NOMO-1 treated with dmso at 0.1 percent for 144 hours (cell line): ENCODE results near the gene EXOSC7.
A peak's percentile ranks its signal among the peaks of the same experiment; 100 is the strongest.

Source experiments
- DNase-seq: peaks from one replicate; lab custom pipeline; 2025; ENCODE audit not compliant: unreplicated experiment; lab: John Stamatoyannopoulos, UW

The EXOSC7 gene

GRCh38 chr3:45021524-45022297 is 45.7 kb downstream of the EXOSC7 start:
- DNase-seq: no peak

- DNase-seq: no peak
These were observed 47.6 kb downstream of the EXOSC7 start for GRCh38 chr3:45023675-45024074.

- DNase-seq: no peak
These were observed 48.7 kb downstream of the EXOSC7 start for GRCh38 chr3:45024542-45025255.

GRCh38 chr3:45026038-45026437 is 50.0 kb downstream of the EXOSC7 start, which contains the start of gene CLEC3B:
Gene CLEC3B, plus strand, starts transcription at chr3:45026303. Its CDS starts 60 bp downstream, at chr3:45026363.
- no peak for DNase-seq

GRCh38 chr3:45026957-45027356 is 50.9 kb downstream of the EXOSC7 start:
- no peak for DNase-seq

- no peak for DNase-seq
These were observed 51.4 kb downstream of the EXOSC7 start for GRCh38 chr3:45027441-45027840.

- no peak for DNase-seq
These were observed 53.2 kb downstream of the EXOSC7 start for GRCh38 chr3:45029216-45029615.

GRCh38 chr3:45029661-45030060 is 53.6 kb downstream of the EXOSC7 start:
- no peak for DNase-seq

- no peak for DNase-seq
These were observed 55.5 kb downstream of the EXOSC7 start for GRCh38 chr3:45031531-45031930.

- DNase-seq: no peak
These were observed 56.1 kb downstream of the EXOSC7 start for GRCh38 chr3:45032113-45032512.

- no peak for DNase-seq
These were observed 57.7 kb downstream of the EXOSC7 start for GRCh38 chr3:45033791-45034190.

- DNase-seq: peak; percentile 83
These were observed 58.7 kb downstream of the EXOSC7 start for GRCh38 chr3:45034612-45035252.

- no peak for DNase-seq
These were observed 59.6 kb downstream of the EXOSC7 start for GRCh38 chr3:45035441-45036301.

GRCh38 chr3:45037720-45038455 is 61.8 kb downstream of the EXOSC7 start:
- peak; percentile 80 for DNase-seq

- DNase-seq: no peak
These were observed 65.6 kb downstream of the EXOSC7 start for GRCh38 chr3:45041666-45042065.

- DNase-seq: no peak
These were observed 66.1 kb downstream of the EXOSC7 start for GRCh38 chr3:45042162-45042561.

- no peak for DNase-seq
These were observed 67.8 kb downstream of the EXOSC7 start for GRCh38 chr3:45043728-45044299.

- DNase-seq: no peak
These were observed 72.2 kb downstream of the EXOSC7 start for GRCh38 chr3:45048244-45048643.

GRCh38 chr3:45049807-45050206 is 73.8 kb downstream of the EXOSC7 start:
- no peak for DNase-seq

GRCh38 chr3:45051685-45052084 is 75.6 kb downstream of the EXOSC7 start:
- no peak for DNase-seq
